Activated T-cell treated with anti-CD3 and anti-CD28 coated beads, Interleukin-2, amount 50 U/mL, for 48 hours (primary cell): ENCODE measurements around the gene CD40.
A peak's percentile ranks its signal among the peaks of the same experiment; 100 is the strongest.
"Not testable (repeated sequence)": the region's sequence is repeated elsewhere in the genome, so short reads cannot be mapped to it uniquely, and the experiment has no call there.

Experiments used
- DNase-seq, 2 experiments: peaks; one replicate each; pipeline ENCODE4 v3.0.0-alpha.2; 2020

The CD40 gene

DNA sequence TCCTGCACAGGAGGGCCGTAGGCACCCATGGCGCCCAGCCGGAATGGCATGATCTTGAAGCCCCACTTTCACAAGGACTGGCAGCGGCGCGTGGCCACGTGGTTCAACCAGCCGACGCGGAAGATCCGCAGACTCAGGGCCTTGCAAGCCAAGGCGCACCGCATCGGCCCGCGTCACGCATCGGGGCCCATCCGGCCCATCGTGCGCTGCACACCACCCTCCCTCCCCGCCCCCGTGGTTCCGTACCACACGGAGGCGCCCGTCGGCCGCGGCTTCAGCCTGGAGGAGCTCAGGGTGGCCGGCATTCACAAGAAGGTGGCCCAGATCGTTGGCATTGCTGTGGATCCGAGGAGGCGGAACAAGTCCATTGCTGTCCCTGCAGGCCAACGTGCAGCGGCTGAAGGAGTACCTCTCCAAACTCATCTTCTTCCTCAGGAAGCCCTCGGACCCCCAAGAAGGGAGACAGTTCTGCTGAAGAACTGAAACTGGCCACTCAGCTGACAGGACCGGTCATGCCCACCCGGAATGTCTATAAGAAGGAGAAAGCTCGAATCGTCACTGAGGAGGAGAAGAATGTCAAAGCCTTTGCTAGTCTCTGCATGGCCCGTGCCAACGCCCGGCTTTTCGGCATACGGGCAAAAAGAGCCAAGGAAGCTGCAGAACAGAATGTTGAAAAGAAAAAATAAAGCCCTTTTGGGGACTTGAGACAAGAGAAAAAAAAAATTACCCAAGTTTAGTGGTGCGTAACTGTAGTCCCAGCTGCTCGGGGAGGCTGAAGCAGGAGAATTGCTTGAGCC, 18.4 kb upstream of the CD40 start:
- DNase-seq = peak in 1 of 2 experiments; percentile 26

DNA sequence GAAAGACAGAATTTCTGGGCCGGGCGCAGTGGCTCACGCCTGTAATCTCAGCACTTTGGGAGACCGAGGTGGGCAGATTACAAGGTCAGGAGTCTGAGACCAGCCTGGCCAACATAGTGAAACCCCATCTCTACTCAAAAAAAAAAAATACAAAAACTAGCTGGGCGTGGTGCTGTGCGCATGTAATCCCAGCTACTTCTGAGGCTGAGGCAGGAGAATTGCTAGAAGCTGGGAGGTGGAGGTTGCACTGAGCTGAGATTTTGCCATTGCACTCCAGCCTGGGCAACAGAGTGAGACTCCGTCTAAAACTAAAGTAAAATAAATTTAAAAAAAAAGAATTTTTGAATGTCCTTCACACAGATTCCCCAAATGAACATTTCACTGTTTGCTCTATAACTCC, 17.7 kb upstream of the CD40 start:
- not testable (repeated sequence) for DNase-seq

- DNase-seq = no peak
These were observed 17.1 kb upstream of the CD40 start for GRCh38 chr20:46100988-46101387.

- DNase-seq = no peak
These were observed 16.2 kb upstream of the CD40 start for GRCh38 chr20:46101957-46102356.

DNA sequence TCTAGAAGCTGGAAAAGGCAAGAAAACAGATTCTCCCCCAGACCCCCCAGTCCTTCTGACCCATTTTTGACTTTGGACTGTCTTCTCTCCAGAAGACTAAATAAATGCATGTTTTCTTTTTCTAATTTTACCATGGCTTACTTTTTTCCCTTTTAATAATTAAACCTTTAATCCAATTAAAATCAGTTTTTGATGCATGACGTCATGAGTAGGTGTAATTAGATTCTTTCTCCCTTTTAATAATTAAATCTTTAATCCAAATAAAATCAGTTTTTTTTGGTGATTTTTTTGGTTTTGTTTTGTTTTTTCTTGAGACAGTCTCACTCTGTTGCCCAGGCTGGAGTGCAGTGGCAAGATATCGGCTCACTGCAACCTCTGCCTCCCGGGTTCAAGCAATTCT, 15.2 kb upstream of the CD40 start:
- DNase-seq = no peak

DNA sequence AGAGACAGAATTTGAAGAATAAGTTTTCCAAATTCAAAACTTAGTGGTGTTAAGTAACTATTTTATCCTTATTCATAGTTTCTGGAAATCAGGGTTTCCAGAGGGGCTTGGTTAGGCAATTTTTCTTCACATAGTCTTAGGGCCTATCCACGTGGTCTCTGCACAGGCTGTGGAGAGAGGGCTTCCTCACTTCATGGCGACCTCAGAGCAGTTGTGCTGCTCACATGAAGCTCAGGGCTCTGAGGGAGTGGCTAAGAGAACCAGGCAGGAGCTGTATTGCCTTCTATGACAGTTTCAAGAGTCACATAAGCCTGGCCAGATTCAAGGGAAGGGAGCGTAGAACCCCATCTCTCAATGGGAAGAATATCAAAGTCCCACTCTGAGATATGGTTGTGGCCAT, 13.9 kb upstream of the CD40 start:
- no peak for DNase-seq

DNA sequence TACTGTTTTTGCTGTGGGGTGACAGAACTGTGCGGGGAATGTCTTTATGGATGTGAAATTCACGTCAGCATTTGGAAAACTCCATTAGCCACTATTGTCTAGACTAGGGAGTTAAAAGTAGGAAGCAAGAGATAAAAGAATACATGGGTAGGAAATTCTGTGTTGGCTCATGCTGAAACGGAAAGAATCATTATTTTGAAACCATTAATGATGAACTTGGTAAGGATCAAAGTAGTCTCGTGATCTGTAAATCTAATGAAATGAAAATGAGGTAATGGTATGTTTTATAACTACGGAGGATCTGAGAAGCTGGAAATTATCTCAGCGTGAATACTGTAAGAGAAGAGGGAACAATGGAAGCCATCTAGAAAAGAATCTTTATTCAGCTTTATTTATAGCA, 11.1 kb upstream of the CD40 start:
- no peak for DNase-seq

- DNase-seq = no peak
These were observed 9.7 kb upstream of the CD40 start for GRCh38 chr20:46108435-46108841.

DNA sequence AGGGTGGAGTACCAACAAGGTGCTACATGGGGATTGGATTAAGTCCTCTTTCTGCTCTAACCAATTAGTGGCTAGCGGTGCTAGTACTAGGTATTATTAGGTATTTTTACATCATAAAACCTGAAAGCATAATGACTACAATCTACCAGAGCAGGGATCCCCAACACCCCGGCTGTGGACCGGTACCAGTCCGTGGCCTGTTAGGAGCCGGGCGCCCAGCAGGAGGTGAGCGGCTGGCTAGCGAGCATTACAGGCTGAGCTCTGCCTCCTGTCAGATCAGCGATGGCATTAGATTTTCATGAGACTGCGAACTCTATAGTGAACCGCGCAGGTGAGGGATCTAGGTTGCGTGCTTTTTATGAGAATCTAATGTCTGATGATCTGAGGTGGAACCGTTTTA, 9.1 kb upstream of the CD40 start:
- DNase-seq = no peak

DNA sequence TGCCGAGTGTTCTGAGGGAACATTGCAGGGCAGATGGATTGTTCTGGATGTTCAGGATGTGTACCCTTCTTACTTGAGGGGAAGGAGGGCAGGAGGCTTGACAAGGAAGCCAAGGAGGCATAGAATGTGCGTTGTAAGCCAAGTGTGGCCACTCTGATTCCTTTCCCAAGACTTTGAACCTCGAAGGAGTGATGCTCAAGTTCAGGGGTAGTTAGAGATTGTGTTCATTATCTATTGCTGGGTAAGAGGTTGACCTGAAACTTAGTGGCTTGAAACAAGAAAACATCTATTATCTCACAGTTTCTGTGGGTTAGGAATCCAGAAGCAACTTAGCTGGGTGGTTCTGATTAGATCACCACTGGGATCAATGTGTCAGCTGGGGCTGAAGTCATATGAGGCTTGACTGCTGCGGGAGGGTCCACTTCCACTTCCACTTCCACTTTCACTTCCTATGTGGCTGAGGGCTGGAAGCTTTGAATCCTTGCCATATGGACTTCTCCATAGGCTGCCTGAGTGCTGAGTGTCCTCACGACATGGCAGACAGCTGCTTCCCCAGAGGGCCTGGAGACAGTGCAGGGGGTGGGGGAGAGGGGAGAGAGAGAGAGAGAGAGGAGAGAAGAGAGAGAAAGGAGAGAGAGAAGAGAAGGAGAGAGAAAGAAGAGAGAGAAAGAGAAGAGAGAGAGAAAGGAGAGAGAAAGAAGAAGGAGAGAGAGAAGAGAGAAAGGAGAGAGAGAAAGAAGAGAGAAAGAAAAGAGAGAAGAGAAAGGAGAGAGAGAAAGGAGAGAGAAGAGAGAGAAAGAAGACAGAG, 6.9 kb upstream of the CD40 start:
- no peak for DNase-seq

DNA sequence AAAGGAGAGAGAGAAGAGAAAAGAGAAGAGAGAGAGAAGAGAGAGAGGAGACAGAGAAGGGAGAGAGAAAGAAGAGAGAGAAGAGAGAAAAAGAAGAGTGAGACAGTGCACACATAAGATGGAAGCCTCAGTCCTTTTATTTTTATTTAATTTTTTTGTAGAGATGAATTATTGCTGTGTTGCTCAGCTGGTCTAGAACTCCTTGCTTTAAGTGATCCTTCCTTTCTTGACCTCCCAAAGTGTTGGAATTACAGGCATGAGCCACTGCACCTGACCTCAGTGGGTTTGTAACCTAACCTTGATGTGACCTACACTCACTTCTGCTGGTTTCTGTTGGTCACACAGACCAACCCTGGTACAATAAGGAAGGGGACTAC, 6.3 kb upstream of the CD40 start:
- DNase-seq = no peak

GRCh38 chr20:46112430-46113112, 5.5 kb upstream of the CD40 start:
- peak in 1 of 2 experiments; percentile 6 for DNase-seq

DNA sequence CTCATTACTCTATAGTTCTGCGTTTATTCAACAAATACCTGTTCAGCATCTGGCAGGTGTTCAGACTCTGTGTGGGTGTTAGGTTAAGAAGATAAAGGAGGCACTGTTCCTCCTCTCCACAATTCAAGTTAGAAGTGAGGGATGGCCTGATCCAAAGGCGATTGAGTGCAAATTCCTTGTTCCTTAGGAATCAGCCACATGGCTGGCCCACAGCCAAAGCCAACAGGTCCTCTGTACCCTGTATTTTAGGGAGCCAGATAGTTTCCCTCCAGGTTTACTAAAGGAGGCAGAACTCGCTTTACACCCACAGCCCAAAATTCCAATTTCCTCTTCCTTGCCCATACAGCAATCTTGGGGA, 5.0 kb upstream of the CD40 start:
- no peak for DNase-seq

- peak in 1 of 2 experiments; percentile 10 for DNase-seq
These were observed 3.7 kb upstream of the CD40 start for GRCh38 chr20:46114449-46114848.

DNA sequence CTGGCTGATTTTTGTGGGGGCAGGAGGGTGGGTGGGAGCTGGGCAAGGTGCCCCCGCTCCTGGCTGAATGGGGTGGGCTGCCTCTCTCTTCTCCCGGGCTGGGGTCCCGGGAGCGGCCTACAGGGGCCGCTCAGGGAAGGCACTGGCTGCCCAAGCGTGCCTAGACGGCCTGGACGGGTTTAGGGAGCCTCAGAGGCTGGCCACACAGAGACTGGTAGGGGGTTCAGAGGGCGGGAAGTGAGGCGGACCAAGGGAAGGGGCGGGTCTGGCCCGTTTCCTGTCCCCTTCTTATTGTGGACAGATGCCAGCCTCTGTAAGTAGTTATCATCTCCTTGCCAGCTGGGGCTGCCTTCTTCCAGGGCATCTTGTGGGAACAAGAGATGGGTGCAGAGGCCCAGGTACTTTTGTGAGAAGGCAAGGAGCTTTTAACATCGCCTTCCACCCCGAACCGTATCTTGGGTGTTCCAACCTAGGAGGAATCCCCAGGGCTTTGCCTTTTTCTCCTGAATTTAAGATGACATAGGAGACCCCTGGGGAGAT, 437 bp downstream of the CD40 start:
- DNase-seq = peak; percentile 25 to 38

GRCh38 chr20:46119028-46119546, 973 bp downstream of the CD40 start:
- peak in 1 of 2 experiments; percentile 14 for DNase-seq

- peak in 1 of 2 experiments; percentile 10 for DNase-seq
These were observed 1.4 kb downstream of the CD40 start for GRCh38 chr20:46119547-46119946.

DNA sequence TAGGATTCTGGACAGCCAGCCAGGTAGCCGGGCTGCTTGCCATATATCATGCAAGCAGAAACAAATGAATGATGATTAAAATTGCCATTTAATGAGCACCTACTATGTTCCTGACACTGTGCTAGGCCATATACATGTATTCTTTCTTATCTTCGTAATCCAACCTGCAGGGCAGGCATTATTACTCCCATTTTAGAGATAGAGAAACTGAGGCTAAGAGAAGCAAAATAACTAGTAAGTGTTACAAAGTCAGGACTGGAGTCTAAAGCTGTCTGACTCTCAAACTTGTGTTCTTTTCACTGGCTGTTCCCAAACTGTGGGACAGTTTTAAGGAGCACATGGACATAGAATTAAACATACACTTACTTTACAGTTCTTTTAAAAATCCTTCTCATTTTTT, 2.0 kb downstream of the CD40 start:
- no peak for DNase-seq

GRCh38 chr20:46121184-46121930, 3.2 kb downstream of the CD40 start:
- DNase-seq = no peak

DNA sequence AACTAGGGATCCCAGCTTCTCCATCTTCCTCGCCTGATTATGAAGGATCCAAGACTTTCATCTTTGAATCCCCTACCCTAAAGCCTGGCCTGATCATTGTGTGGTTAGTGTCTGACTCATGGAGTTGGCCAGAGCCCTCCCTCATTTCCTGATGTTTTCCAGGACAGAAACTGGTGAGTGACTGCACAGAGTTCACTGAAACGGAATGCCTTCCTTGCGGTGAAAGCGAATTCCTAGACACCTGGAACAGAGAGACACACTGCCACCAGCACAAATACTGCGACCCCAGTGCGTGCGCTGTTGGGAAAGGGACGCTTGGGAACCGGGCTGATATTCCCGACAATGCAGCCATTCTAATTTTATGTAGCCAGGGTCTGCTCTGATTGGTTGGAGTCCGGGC, 4.0 kb downstream of the CD40 start:
- peak in 1 of 2 experiments; percentile 12 for DNase-seq

DNA sequence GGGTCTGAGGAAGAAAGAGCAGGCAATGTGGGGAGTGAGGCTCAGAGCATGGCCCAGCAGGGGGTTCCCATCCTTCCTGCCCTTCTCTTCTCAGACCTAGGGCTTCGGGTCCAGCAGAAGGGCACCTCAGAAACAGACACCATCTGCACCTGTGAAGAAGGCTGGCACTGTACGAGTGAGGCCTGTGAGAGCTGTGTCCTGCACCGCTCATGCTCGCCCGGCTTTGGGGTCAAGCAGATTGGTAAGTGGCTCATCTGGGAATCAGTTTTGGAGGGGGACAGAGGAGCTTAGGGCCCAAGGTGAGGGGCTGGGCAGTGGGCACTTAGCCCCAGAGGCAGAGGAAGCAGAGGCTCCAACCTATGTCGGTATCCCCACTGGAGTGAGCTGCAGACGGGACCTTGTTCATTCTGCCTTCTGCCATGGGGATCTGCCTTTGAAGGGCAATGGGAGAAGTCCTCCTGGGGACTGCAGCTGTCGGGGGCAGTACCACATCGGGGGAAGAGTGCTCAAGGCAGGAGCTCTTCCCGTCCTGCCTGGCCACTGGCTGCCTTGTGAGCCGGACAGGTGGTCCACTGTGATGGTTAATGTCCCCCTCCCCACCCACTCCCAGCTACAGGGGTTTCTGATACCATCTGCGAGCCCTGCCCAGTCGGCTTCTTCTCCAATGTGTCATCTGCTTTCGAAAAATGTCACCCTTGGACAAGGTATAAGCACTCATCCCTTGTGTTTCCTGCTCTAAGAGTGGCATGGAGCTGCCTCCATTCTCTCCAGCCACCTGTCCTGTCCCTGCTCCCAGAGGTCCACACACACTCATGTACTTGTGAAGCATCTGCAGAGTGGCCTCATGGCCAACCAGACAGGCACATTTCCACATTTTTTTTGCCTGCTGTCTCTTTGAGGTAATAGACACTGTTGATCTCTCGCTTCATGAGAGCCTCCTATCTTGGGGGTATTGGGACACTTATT, 4.7 kb downstream of the CD40 start:
- peak in 1 of 2 experiments; percentile 12 for DNase-seq
